ENCODE data around the gene SFR1.

DNA sequence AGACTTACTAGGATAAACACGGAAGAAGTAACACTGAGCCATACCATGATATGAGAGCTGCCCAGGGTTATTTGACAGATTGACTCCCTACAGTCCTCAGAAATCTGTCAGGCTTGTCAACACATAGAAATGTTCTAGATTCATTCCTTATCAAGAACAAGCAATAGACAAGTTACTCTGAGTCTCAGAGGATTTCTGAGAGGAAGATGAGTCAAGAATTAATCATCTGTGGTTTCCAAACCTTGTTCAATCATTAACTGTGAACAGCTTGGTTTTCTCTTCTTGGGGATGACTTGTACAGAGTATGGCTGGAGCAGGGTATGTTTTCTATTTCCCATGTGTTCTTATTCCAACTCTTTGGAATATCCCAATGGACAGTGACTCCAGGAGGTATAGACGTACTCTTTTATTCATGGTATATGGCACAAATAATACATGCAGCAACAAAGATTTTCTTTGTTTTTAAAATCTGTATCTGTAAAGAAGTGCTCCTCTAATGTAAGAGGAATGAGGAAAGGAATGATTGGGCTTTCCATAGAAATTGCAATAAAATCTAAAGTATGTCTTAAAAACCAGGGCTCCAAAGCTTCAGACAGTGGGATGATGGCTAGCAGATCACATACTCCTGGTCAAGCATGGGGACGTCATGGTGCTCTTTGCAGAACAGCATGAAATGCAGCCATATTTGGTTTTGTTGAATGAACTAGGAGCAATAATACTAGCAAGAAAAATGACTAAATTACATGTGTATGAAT is 11.9 kb upstream of the SFR1 start:
- TF ChIP-seq CTCF (IDR thresholded peaks at IDR 0.05) (no peak), SIN3A (IDR thresholded peaks at IDR 0.05; ENCODE audit: borderline replicate concordance, insufficient read depth, low read depth, low read length) (no peak)

Data from Panc1 (cell line).